ENCODE results near the gene MAPK1IP1L.
A peak's percentile ranks its signal among the peaks of the same experiment; 100 is the strongest.
"Not testable (repeated sequence)": the region's sequence is repeated elsewhere in the genome, so short reads cannot be mapped to it uniquely, and the experiment has no call there.

Gene MAPK1IP1L

GRCh38 chr14:55051423-55052268, at the start of gene MAPK1IP1L:
Gene MAPK1IP1L, plus strand, starts transcription at chr14:55051647. Its CDS starts 10,037 bp downstream, at chr14:55061684.
- H3K4me3 ChIP-seq, result peak within 1 kb of the TSS; percentile 65 to 90 (median 78)
- peak within 1 kb of the TSS; percentile 93 to 100 (median 99) for H3K27ac ChIP-seq

GRCh38 chr14:55005071-55005470, 46.4 kb upstream of the MAPK1IP1L start:
- H3K27ac ChIP-seq, result no peak overlapping the region
- no peak overlapping the region for H3K4me3 ChIP-seq

GRCh38 chr14:55015006-55015405, 36.4 kb upstream of the MAPK1IP1L start:
- Histone ChIP-seq H3K27ac (no peak overlapping the region), H3K4me3 (no peak overlapping the region)

GRCh38 chr14:55019968-55020554, 31.4 kb upstream of the MAPK1IP1L start:
- H3K4me3 ChIP-seq, result no peak overlapping the region

GRCh38 chr14:55024365-55024764, 27.1 kb upstream of the MAPK1IP1L start:
- H3K4me3 ChIP-seq, H3K27ac ChIP-seq: not testable (repeated sequence)

More at GRCh38 chr14:55019968-55020554, 31.4 kb upstream of the MAPK1IP1L start:
- H3K27ac ChIP-seq, result no peak overlapping the region

- peak overlapping the region; percentile 64 to 97 (median 79) for H3K4me3 ChIP-seq
- peak overlapping the region in 8 of 21 experiments; percentile 13 to 94 (median 87) for H3K27ac ChIP-seq
These were observed 25.5 kb upstream of the MAPK1IP1L start for GRCh38 chr14:55025948-55026347.

GRCh38 chr14:55026441-55026792, 25.0 kb upstream of the MAPK1IP1L start:
- Histone ChIP-seq H3K4me3 (peak overlapping the region; percentile 64 to 97 (median 79)), H3K27ac (peak overlapping the region in 20 of 21 experiments; percentile 45 to 94 (median 83))

- peak within 1 kb of the TSS; percentile 64 to 97 (median 79) for H3K4me3 ChIP-seq
- peak within 1 kb of the TSS in 20 of 21 experiments; percentile 45 to 94 (median 83) for H3K27ac ChIP-seq
These were observed 24.5 kb upstream of the MAPK1IP1L start, which contains the start of the genes SOCS4 and WDHD1 for GRCh38 chr14:55026793-55027561. Gene SOCS4, plus strand, starts transcription at chr14:55027236. Its CDS starts 15,806 bp downstream, at chr14:55043042. Gene WDHD1, minus strand, starts transcription at chr14:55027099. Its CDS starts 312 bp downstream, at chr14:55026787.

- H3K27ac ChIP-seq, result peak overlapping the region in 5 of 21 experiments; percentile 81 to 94 (median 88)
- H3K4me3 ChIP-seq, result peak overlapping the region; percentile 64 to 97 (median 79)
These were observed 23.4 kb upstream of the MAPK1IP1L start for GRCh38 chr14:55028066-55028465.

GRCh38 chr14:55028476-55028875, 23.0 kb upstream of the MAPK1IP1L start:
- peak overlapping the region in 2 of 7 experiments; percentile 70 to 97 for H3K4me3 ChIP-seq
- no peak overlapping the region for H3K27ac ChIP-seq

- Histone ChIP-seq H3K4me3 (no peak overlapping the region), H3K27ac (peak overlapping the region in 1 of 21 experiments; percentile 6)
These were observed 20.3 kb upstream of the MAPK1IP1L start for GRCh38 chr14:55031190-55031589.

GRCh38 chr14:55037995-55038394, 13.5 kb upstream of the MAPK1IP1L start:
- H3K27ac ChIP-seq, H3K4me3 ChIP-seq: not testable (repeated sequence)

- no peak overlapping the region for H3K27ac ChIP-seq
- H3K4me3 ChIP-seq, result no peak overlapping the region
These were observed 12.7 kb upstream of the MAPK1IP1L start for GRCh38 chr14:55038708-55039107.

- no peak overlapping the region for H3K4me3 ChIP-seq
These were observed 7.9 kb upstream of the MAPK1IP1L start for GRCh38 chr14:55043528-55043927.

GRCh38 chr14:55045087-55045486, 6.4 kb upstream of the MAPK1IP1L start:
- no peak overlapping the region for H3K27ac ChIP-seq
- H3K4me3 ChIP-seq, result no peak overlapping the region

More at GRCh38 chr14:55043528-55043927, 7.9 kb upstream of the MAPK1IP1L start:
- no peak overlapping the region for H3K27ac ChIP-seq

- Histone ChIP-seq H3K27ac (no peak overlapping the region), H3K4me3 (no peak overlapping the region)
These were observed 4.0 kb upstream of the MAPK1IP1L start for GRCh38 chr14:55047301-55048053.

GRCh38 chr14:55048900-55049436, 2.5 kb upstream of the MAPK1IP1L start:
- no peak overlapping the region for H3K4me3 ChIP-seq
- H3K27ac ChIP-seq, result no peak overlapping the region

GRCh38 chr14:55051165-55051422, 353 bp upstream of the MAPK1IP1L start:
- H3K27ac ChIP-seq, result peak overlapping the region; percentile 93 to 100 (median 99)
- H3K4me3 ChIP-seq, result peak overlapping the region; percentile 65 to 90 (median 78)
